Panc1 (cell line): ENCODE data around the gene RHOG.

ENCODE experiments used
- CTCF ChIP-seq: fragments of 450-650 bp; IDR thresholded peaks from 2 replicates; pipeline ENCODE4 v1.5.1; 2017; ENCODE audit warnings: mild to moderate bottlenecking
- POLR2AphosphoS5 ChIP-seq: IDR thresholded peaks from 2 replicates; pipeline ENCODE4 v1.6.1; 2012; ENCODE audit warnings: mild to moderate bottlenecking, low read depth, low read length, moderate library complexity
- SIN3A ChIP-seq: IDR thresholded peaks from 2 replicates; pipeline ENCODE4 v1.6.1; 2012; ENCODE audit warnings: low read depth, mild to moderate bottlenecking, low read length, moderate library complexity, borderline replicate concordance; ENCODE audit not compliant: insufficient read depth
- TF ChIP-seq, protein P1 (sequence below), 2 experiments: IDR thresholded peaks; 2 replicates each; pipeline ENCODE4 v1.6.1; 2011 to 2012; ENCODE audit warnings: low read depth in 2 of 2, control low read depth in 1 of 2, low read length in 1 of 2, mild to moderate bottlenecking in 1 of 2, moderate library complexity in 1 of 2; ENCODE audit not compliant: insufficient read depth in 1 of 2

GRCh38 chr11:3845670-3846069 lies 4.9 kb upstream of the RHOG start:
- TF ChIP-seq CTCF: no peak
- no peak for TF ChIP-seq POLR2AphosphoS5
- TF ChIP-seq, protein P1, sequence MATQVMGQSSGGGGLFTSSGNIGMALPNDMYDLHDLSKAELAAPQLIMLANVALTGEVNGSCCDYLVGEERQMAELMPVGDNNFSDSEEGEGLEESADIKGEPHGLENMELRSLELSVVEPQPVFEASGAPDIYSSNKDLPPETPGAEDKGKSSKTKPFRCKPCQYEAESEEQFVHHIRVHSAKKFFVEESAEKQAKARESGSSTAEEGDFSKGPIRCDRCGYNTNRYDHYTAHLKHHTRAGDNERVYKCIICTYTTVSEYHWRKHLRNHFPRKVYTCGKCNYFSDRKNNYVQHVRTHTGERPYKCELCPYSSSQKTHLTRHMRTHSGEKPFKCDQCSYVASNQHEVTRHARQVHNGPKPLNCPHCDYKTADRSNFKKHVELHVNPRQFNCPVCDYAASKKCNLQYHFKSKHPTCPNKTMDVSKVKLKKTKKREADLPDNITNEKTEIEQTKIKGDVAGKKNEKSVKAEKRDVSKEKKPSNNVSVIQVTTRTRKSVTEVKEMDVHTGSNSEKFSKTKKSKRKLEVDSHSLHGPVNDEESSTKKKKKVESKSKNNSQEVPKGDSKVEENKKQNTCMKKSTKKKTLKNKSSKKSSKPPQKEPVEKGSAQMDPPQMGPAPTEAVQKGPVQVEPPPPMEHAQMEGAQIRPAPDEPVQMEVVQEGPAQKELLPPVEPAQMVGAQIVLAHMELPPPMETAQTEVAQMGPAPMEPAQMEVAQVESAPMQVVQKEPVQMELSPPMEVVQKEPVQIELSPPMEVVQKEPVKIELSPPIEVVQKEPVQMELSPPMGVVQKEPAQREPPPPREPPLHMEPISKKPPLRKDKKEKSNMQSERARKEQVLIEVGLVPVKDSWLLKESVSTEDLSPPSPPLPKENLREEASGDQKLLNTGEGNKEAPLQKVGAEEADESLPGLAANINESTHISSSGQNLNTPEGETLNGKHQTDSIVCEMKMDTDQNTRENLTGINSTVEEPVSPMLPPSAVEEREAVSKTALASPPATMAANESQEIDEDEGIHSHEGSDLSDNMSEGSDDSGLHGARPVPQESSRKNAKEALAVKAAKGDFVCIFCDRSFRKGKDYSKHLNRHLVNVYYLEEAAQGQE (IDR thresholded peaks at IDR 0.05; ENCODE audit: insufficient read depth in 1 of 2, low read depth in 2 of 2, low read length in 1 of 2): no peak
- no peak for TF ChIP-seq SIN3A
